MCF 10A (cell line): ENCODE results near the gene ZDHHC9. TPM values are rescaled to one million over a fixed set of nuclear protein-coding genes. Genes with fewer than 3 reads are reported as not detected.
A peak's percentile ranks its signal among the peaks of the same experiment; 100 is the strongest.

ENCODE experiments used
- BruUV-seq: library from RNA; stranded (reverse); fragments of 400-500 nt; replicated peaks from 2 replicates; lab custom pipeline; 2021; lab: Mats Ljungman, UMichigan
- CTCF ChIA-PET: fragments of 300-600 bp; sonication (Branson Sonifier 250); formaldehyde crosslinking; extraction: SDS; loops from one replicate; lab custom pipeline; 2021; ENCODE audit warnings: antibody characterized with exemption, inconsistent platforms; lab: Yijun Ruan, JAX
- POLR2A ChIA-PET: fragments of 300-600, 350-650 bp; sonication (Branson Sonifier 250); formaldehyde crosslinking; extraction: SDS; loops from one replicate; lab custom pipeline; 2020; ENCODE audit warnings: antibody characterized with exemption, inconsistent platforms; lab: Yijun Ruan, JAX
- DNase-seq: peaks from one replicate; pipeline ENCODE4 v3.0.0-alpha.2; 2018; ENCODE audit not compliant: unreplicated experiment
- H3K27ac Mint-ChIP-seq: one replicate; pipeline ENCODE4 v1.8.0; 2022; ENCODE audit warnings: mild to moderate bottlenecking, low read depth, mixed read lengths; ENCODE audit not compliant: unreplicated experiment
- H3K27me3 Mint-ChIP-seq: one replicate; pipeline ENCODE4 v1.8.0; 2022; ENCODE audit warnings: mixed read lengths; ENCODE audit not compliant: insufficient read depth, unreplicated experiment
- H3K36me3 Mint-ChIP-seq: one replicate; pipeline ENCODE4 v1.8.0; 2022; ENCODE audit warnings: mild to moderate bottlenecking, moderate library complexity, mixed read lengths; ENCODE audit not compliant: insufficient read depth, unreplicated experiment
- H3K4me1 Mint-ChIP-seq: one replicate; pipeline ENCODE4 v1.8.0; 2022; ENCODE audit warnings: mixed read lengths; ENCODE audit not compliant: insufficient read depth, unreplicated experiment
- H3K4me3 Mint-ChIP-seq: one replicate; pipeline ENCODE4 v1.8.0; 2022; ENCODE audit warnings: mild to moderate bottlenecking, moderate library complexity, mixed read lengths; ENCODE audit not compliant: unreplicated experiment
- H3K9me3 Mint-ChIP-seq: one replicate; pipeline ENCODE4 v1.8.0; 2022; ENCODE audit warnings: mixed read lengths; ENCODE audit not compliant: unreplicated experiment
- intact Hi-C: fragments of 100-400 bp; cut with micrococcal nuclease; formaldehyde crosslinking; loops from 2 replicates; pipeline ENCODE4 v1.14.1; 2022
- total RNA-seq: library from RNA; stranded (reverse); gene quantifications from 2 replicates; pipeline ENCODE4 v1.2.3, GENCODE V29; 2022
- TF ChIP-seq, protein P1 (sequence below): fragments of 200-600 bp; IDR thresholded peaks from one replicate; pipeline ENCODE4 v1.8.0; 2022; ENCODE audit warnings: antibody characterized with exemption, mild to moderate bottlenecking; ENCODE audit not compliant: unreplicated experiment

ZDHHC9 gene
- total RNA-seq, 1 experiment from 2014 or later: 30.6 TPM

GRCh38 chrX:129823115-129823514 lies 20.6 kb downstream of the ZDHHC9 start:
- ChIA-PET POLR2A (interaction anchor here (1.6 kb wide), 1 partner anchor 13 kb away, joined by 5 read pairs; no protein-coding TSS in a partner anchor), CTCF (interaction anchor here (0.6 to 2.7 kb wide), 9 partner anchors 8 to 1952 kb away, joined by 3 to 9 read pairs (median 3); no protein-coding TSS in a partner anchor)
- TSS peak; percentile 46 for BruUV-seq
- H3K9me3 Mint-ChIP-seq: no peaks in the 10 kb centered on the region
- peaks cover 30% of the 10 kb centered on the region for H3K36me3 Mint-ChIP-seq
- peak; percentile 63 for DNase-seq
- no peaks in the 10 kb centered on the region for H3K4me1 Mint-ChIP-seq
- TF ChIP-seq, protein P1, sequence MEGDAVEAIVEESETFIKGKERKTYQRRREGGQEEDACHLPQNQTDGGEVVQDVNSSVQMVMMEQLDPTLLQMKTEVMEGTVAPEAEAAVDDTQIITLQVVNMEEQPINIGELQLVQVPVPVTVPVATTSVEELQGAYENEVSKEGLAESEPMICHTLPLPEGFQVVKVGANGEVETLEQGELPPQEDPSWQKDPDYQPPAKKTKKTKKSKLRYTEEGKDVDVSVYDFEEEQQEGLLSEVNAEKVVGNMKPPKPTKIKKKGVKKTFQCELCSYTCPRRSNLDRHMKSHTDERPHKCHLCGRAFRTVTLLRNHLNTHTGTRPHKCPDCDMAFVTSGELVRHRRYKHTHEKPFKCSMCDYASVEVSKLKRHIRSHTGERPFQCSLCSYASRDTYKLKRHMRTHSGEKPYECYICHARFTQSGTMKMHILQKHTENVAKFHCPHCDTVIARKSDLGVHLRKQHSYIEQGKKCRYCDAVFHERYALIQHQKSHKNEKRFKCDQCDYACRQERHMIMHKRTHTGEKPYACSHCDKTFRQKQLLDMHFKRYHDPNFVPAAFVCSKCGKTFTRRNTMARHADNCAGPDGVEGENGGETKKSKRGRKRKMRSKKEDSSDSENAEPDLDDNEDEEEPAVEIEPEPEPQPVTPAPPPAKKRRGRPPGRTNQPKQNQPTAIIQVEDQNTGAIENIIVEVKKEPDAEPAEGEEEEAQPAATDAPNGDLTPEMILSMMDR: peak; percentile 37
- intact Hi-C loops: loop anchor here (1.0 to 10.0 kb wide), 3 partner anchors 188 to 239 kb away; no protein-coding TSS in a partner anchor
- H3K27me3 Mint-ChIP-seq: no peaks in the 10 kb centered on the region
- H3K27ac Mint-ChIP-seq: no peak overlapping the region
- H3K4me3 Mint-ChIP-seq: no peak overlapping the region

GRCh38 chrX:129818123-129818522 lies 25.6 kb downstream of the ZDHHC9 start:
- H3K9me3 Mint-ChIP-seq: no peaks in the 10 kb centered on the region
- TF ChIP-seq, protein P1: no peak
- intact Hi-C loops: no loop called here
- POLR2A ChIA-PET: no interaction called here
- H3K27ac Mint-ChIP-seq: no peak overlapping the region
- H3K4me3 Mint-ChIP-seq: no peak overlapping the region
- H3K36me3 Mint-ChIP-seq: peaks cover 25% of the 10 kb centered on the region
- DNase-seq: no peak
- H3K4me1 Mint-ChIP-seq: no peaks in the 10 kb centered on the region
- CTCF ChIA-PET: interaction anchor here (0.6 to 0.9 kb wide), 2 partner anchors 13 to 519 kb away, joined by 3 to 4 read pairs; no protein-coding TSS in a partner anchor
- no TSS peak for BruUV-seq
- no peaks in the 10 kb centered on the region for H3K27me3 Mint-ChIP-seq

GRCh38 chrX:129813662-129814368 lies 29.9 kb downstream of the ZDHHC9 start:
- CTCF ChIA-PET: interaction anchor here (1.4 kb wide), 1 partner anchor 10 kb away, joined by 3 read pairs; no protein-coding TSS in a partner anchor
- POLR2A ChIA-PET: no interaction called here

More at GRCh38 chrX:129813662-129814368, 29.9 kb downstream of the ZDHHC9 start:
- BruUV-seq: no TSS peak
- peaks cover 11% of the 10 kb centered on the region for H3K27me3 Mint-ChIP-seq
- TF ChIP-seq, protein P1: no peak
- H3K4me3 Mint-ChIP-seq: no peak overlapping the region
- no peaks in the 10 kb centered on the region for H3K4me1 Mint-ChIP-seq
- H3K27ac Mint-ChIP-seq: no peak overlapping the region
- H3K9me3 Mint-ChIP-seq: no peaks in the 10 kb centered on the region
- peaks cover 40% of the 10 kb centered on the region for H3K36me3 Mint-ChIP-seq
- no peak for DNase-seq
- intact Hi-C loops: no loop called here
